SU-DHL-6 (cell line): ENCODE results near the gene SEZ6L.

ENCODE experiments used
- H2AFZ ChIP-seq: fragments of 200-600 bp; sonication (generic); 2 replicates; pipeline ENCODE4 v1.6.1; 2014; ENCODE audit warnings: low read depth, mild to moderate bottlenecking, moderate library complexity, mixed read lengths, antibody characterized with exemption, low read length; ENCODE audit not compliant: severe bottlenecking
- H3F3A ChIP-seq: fragments of 200-600 bp; shearing (Covaris generic); 2 replicates; pipeline ENCODE4 v1.6.0; 2016; ENCODE audit warnings: antibody characterized with exemption, mild to moderate bottlenecking; ENCODE audit not compliant: insufficient read depth
- H3K27ac ChIP-seq: fragments of 200-600 bp; sonication (generic); 2 replicates; pipeline ENCODE4 v1.5.1; 2016; ENCODE audit warnings: low read depth, mild to moderate bottlenecking, low read length, moderate library complexity, mixed read lengths
- H3K27me3 ChIP-seq: fragments of 200-600 bp; sonication (generic), shearing (Covaris generic); 2 replicates; pipeline ENCODE4 v1.6.0; 2014; ENCODE audit warnings: mild to moderate bottlenecking, low read length
- H3K36me3 ChIP-seq: fragments of 200-600 bp; sonication (generic); 2 replicates; pipeline ENCODE4 v1.6.1; 2014; ENCODE audit warnings: mild to moderate bottlenecking, low read length, mixed read lengths
- H3K4me2 ChIP-seq: fragments of 300-600, 200-600 bp; shearing (Covaris generic), sonication (generic); 2 replicates; pipeline ENCODE4 v1.6.0; 2014; ENCODE audit warnings: low read length, low read depth, mild to moderate bottlenecking; ENCODE audit not compliant: poor library complexity, severe bottlenecking
- H3K4me3 ChIP-seq: fragments of 200-600 bp; sonication (generic); 2 replicates; pipeline ENCODE4 v1.5.1; 2014; ENCODE audit warnings: antibody characterized with exemption, low read length, mild to moderate bottlenecking, mixed read lengths; ENCODE audit not compliant: insufficient read depth, poor library complexity, severe bottlenecking
- H3K79me2 ChIP-seq: fragments of 200-600 bp; sonication (generic); 2 replicates; pipeline ENCODE4 v1.6.1; 2014; ENCODE audit warnings: mild to moderate bottlenecking, low read length, moderate library complexity; ENCODE audit not compliant: insufficient read depth
- H3K9ac ChIP-seq: fragments of 200-600 bp; sonication (generic); 2 replicates; pipeline ENCODE4 v1.7.0; 2014; ENCODE audit warnings: mild to moderate bottlenecking, low read length
- H3K9me2 ChIP-seq: fragments of 200-600 bp; sonication (generic); replicated peaks from 2 replicates; pipeline ENCODE4 v1.6.1; 2014; ENCODE audit warnings: low read length; ENCODE audit not compliant: insufficient read depth
- H3K9me3 ChIP-seq: fragments of 200-600 bp; sonication (generic); 2 replicates; pipeline ENCODE4 v1.6.1; 2014; ENCODE audit warnings: low read length, mixed read lengths; ENCODE audit not compliant: insufficient read depth
- H4K20me1 ChIP-seq: fragments of 200-600 bp; sonication (generic); 2 replicates; pipeline ENCODE4 v1.6.1; 2014; ENCODE audit warnings: low read depth, mild to moderate bottlenecking, antibody characterized with exemption, low read length, moderate library complexity, mixed read lengths
- EZH2phosphoT487 ChIP-seq: fragments of 200-600 bp; sonication (generic), shearing (Covaris generic); conservative IDR thresholded peaks from 2 replicates; pipeline ENCODE4 v1.6.1; 2018; ENCODE audit warnings: mild to moderate bottlenecking, antibody characterized with exemption, low read length, moderate library complexity, mixed read lengths
- TF ChIP-seq, protein P1 (sequence below): fragments of 200-600 bp; sonication (generic); IDR thresholded peaks from one replicate; pipeline ENCODE4 v1.5.1; 2017; ENCODE audit warnings: antibody characterized with exemption, mild to moderate bottlenecking, low read length, moderate library complexity; ENCODE audit not compliant: insufficient read depth, poor library complexity, severe bottlenecking

The SEZ6L gene

DNA sequence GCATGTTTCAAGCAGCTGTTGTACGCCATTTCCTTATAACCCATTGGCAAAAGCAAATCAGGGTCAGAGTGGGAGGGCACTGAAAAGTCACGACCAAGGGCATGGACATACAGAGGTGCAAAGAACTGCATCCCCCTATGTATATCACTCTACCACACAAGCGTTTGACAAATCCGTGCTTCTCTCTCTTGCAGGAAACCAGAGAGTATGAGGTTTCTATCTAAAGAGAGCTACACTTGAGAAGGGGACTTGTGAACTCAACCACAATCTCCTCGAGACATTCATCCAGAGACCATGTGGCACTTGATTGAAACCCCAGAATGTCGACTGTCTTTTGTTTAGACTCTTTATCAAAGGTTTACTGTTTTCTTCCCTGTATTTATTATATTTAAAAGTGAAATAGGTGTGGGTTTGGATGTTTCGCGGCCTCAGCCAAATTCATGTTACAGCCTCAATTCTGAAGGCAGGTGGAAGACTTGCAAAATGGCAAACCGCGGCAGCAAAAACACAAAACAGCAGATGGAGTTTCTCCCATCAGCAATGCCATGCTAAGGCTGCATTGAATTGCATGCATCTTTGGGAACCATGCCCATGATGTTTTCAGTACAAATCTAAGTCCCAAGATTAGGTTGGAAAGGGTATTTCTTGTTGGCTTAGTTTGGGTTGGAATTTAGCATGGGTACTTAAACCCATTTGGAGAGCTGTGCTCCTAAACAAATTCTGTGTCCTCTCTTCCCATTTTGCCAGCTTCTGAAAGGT, 211.0 kb downstream of the SEZ6L start:
- Histone ChIP-seq H3K79me2 (no peaks in the 10 kb centered on the region), H3K27me3 (no peaks in the 10 kb centered on the region), H2AFZ (no peak overlapping the region), H3K9me2 (no peaks in the 10 kb centered on the region), H3K4me3 (no peak overlapping the region), H4K20me1 (no peaks in the 10 kb centered on the region), H3F3A (no peaks in the 10 kb centered on the region), H3K36me3 (no peaks in the 10 kb centered on the region), H3K27ac (no peak overlapping the region), H3K9me3 (no peaks in the 10 kb centered on the region), H3K4me2 (no peak overlapping the region), H3K9ac (no peak overlapping the region)
- TF ChIP-seq EZH2phosphoT487: no peak
- TF ChIP-seq, protein P1, sequence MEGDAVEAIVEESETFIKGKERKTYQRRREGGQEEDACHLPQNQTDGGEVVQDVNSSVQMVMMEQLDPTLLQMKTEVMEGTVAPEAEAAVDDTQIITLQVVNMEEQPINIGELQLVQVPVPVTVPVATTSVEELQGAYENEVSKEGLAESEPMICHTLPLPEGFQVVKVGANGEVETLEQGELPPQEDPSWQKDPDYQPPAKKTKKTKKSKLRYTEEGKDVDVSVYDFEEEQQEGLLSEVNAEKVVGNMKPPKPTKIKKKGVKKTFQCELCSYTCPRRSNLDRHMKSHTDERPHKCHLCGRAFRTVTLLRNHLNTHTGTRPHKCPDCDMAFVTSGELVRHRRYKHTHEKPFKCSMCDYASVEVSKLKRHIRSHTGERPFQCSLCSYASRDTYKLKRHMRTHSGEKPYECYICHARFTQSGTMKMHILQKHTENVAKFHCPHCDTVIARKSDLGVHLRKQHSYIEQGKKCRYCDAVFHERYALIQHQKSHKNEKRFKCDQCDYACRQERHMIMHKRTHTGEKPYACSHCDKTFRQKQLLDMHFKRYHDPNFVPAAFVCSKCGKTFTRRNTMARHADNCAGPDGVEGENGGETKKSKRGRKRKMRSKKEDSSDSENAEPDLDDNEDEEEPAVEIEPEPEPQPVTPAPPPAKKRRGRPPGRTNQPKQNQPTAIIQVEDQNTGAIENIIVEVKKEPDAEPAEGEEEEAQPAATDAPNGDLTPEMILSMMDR: no peak

DNA sequence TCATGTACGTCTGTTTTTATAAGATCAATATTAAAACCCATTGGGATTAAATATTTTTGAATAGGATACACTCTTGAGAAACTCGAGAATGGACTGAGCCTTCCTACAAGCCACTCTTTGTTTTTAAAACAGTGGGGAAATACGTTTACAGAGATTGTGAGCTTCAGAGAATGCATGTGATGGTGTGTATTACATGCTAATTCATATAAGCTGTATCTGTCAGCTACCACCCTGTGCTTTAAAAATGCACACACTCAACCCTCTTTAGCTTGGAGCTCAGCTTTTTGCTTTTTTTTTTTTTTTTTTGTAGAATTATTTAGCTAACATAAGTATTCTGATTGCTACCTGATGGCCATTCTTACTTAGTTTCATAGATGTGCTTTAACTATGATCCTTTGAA, 213.5 kb downstream of the SEZ6L start:
- H3K9me2 ChIP-seq: no peaks in the 10 kb centered on the region
- no peaks in the 10 kb centered on the region for H3F3A ChIP-seq
- H3K9me3 ChIP-seq: no peaks in the 10 kb centered on the region
- no peak overlapping the region for H3K4me3 ChIP-seq
- TF ChIP-seq, protein P1: no peak
- no peak for TF ChIP-seq EZH2phosphoT487
- no peaks in the 10 kb centered on the region for H3K36me3 ChIP-seq
- H2AFZ ChIP-seq: no peak overlapping the region
- no peaks in the 10 kb centered on the region for H4K20me1 ChIP-seq
- H3K27ac ChIP-seq: no peak overlapping the region
- no peak overlapping the region for H3K4me2 ChIP-seq
- no peak overlapping the region for H3K9ac ChIP-seq
- no peaks in the 10 kb centered on the region for H3K79me2 ChIP-seq
- no peaks in the 10 kb centered on the region for H3K27me3 ChIP-seq

DNA sequence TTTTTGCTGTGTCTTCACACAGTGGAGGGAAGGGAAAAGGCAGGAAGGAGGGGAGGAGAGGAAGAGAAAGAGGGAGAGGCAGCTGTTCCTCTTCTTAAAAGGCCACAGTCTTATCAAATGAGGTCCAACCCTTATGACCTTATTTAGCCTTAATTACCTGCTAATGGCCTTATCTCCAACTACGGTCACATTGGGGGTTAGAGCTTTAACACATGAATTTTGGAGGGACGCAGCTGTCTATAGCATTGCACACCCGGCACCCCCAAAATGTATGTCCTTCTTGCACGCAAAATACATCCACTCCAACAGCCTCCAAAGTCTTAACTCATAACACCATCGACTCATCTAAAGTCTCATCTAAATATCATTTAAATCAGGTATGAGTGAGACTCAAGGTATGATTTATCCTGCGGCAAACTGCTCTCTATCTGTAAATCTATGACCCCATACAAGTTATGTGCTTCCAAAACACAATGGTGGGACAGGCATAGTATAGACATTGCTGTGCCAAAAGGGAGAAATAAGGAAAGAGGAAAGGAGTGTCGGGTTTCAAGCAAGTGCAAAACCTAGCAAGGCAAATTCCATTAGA, 214.8 kb downstream of the SEZ6L start:
- Histone ChIP-seq H3K9me3 (no peaks in the 10 kb centered on the region), H2AFZ (no peak overlapping the region), H3K9me2 (no peaks in the 10 kb centered on the region), H3K9ac (no peak overlapping the region), H3K4me2 (no peak overlapping the region), H3K4me3 (no peak overlapping the region), H3K36me3 (no peaks in the 10 kb centered on the region), H3K79me2 (no peaks in the 10 kb centered on the region), H3K27me3 (no peaks in the 10 kb centered on the region), H3K27ac (no peak overlapping the region), H3F3A (no peaks in the 10 kb centered on the region), H4K20me1 (no peaks in the 10 kb centered on the region)
- TF ChIP-seq EZH2phosphoT487: no peak
- TF ChIP-seq, protein P1: no peak
